PC-3 (cell line): ENCODE results near the gene NR2C2.

Experiments
- EZH2 ChIP-seq: fragments of 300-600 bp; sonication (generic); IDR thresholded peaks from one replicate; pipeline ENCODE4 v1.6.1; 2017; ENCODE audit warnings: antibody characterized with exemption, mild to moderate bottlenecking, low read length; ENCODE audit not compliant: unreplicated experiment
- EZH2phosphoT487 ChIP-seq: fragments of 300-600 bp; sonication (generic); IDR thresholded peaks from 2 replicates; pipeline ENCODE4 v1.6.1; 2018; ENCODE audit warnings: mild to moderate bottlenecking, antibody characterized with exemption, low read length, borderline replicate concordance
- TF ChIP-seq, protein P1 (sequence below): fragments of 300-600 bp; sonication (generic); conservative IDR thresholded peaks from 2 replicates; pipeline ENCODE4 v1.5.1; 2017; ENCODE audit warnings: antibody characterized with exemption, low read depth, mild to moderate bottlenecking, low read length

DNA sequence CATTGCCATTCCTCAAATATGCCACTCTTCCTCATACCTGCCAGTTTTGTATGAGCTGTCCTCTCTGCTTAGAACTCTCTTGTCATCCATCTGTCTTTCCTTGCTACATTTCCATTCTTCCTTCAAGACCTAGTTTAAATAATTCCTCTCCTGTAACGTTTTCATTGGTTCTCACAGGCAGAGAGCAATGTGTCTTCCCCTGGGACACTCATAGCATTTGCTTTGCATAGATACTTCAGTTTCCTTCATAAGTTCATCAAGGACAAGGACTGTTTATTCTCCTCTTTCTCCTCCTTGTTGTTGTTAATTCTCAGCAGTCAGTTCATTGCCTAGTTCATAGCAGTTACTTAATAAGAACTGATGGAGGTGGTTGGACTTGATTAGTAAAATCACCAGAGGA, 10.5 kb downstream of the NR2C2 start:
- TF ChIP-seq, protein P1, sequence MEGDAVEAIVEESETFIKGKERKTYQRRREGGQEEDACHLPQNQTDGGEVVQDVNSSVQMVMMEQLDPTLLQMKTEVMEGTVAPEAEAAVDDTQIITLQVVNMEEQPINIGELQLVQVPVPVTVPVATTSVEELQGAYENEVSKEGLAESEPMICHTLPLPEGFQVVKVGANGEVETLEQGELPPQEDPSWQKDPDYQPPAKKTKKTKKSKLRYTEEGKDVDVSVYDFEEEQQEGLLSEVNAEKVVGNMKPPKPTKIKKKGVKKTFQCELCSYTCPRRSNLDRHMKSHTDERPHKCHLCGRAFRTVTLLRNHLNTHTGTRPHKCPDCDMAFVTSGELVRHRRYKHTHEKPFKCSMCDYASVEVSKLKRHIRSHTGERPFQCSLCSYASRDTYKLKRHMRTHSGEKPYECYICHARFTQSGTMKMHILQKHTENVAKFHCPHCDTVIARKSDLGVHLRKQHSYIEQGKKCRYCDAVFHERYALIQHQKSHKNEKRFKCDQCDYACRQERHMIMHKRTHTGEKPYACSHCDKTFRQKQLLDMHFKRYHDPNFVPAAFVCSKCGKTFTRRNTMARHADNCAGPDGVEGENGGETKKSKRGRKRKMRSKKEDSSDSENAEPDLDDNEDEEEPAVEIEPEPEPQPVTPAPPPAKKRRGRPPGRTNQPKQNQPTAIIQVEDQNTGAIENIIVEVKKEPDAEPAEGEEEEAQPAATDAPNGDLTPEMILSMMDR: no peak
- TF ChIP-seq EZH2: no peak
- no peak for TF ChIP-seq EZH2phosphoT487
